HG02678 (cell line): ENCODE measurements around the gene MRPL20.
A peak's percentile ranks its signal among the peaks of the same experiment; 100 is the strongest.
"Not testable (repeated sequence)": the region's sequence is repeated elsewhere in the genome, so short reads cannot be mapped to it uniquely, and the experiment has no call there.

Experiments
- ATAC-seq: cut with Tn5 transposase; IDR thresholded peaks from one replicate; pipeline ENCODE4 v1.9.1; 2021; ENCODE audit warnings: mild to moderate bottlenecking, moderate library complexity; ENCODE audit not compliant: unreplicated experiment

Gene MRPL20

DNA sequence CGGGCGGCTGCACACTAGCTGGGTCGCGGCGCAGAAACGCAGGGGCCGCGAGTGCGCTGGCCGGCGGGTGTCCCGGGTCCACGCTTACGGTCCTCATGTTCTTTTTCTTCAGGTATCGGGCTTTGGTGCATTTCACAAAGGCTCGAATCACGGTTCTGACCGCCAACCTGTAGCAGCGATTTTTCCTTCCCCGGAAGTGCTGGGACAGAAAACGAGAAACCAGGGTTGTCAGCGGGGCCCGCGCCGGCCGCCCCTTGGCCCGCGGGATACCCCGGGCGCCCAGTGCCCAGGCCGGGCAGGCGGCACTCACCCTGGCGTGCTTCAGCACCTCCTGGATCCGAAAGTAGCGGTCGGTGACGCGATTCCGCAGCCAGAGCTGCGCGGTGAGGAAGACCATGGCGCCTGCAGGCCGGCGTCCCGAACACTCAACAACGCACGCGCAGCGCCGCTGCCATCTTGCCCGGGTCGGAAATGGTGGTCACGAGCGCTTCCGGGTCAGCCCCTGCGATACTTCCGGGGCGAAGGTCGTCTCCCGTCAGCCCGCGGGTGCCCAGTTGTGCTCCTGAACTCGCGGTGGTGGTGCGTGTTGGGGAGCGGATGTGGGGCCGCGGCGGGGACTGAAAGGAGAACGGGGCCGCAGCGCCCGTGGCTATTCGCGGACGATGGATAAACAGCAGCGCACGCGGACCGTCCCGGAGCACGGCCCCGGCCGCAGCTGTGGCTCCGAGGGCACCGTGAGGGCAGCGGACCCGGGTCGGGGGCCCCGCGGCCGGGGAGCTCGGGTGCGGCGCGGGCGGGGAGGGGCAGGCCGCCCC lies at the start of gene MRPL20:
TSS of gene MRPL20 (minus strand) at position 473 of the 815 bp plus-strand sequence. CDS start at position 397, 76 bp downstream.
- peak; percentile 92 for ATAC-seq

DNA sequence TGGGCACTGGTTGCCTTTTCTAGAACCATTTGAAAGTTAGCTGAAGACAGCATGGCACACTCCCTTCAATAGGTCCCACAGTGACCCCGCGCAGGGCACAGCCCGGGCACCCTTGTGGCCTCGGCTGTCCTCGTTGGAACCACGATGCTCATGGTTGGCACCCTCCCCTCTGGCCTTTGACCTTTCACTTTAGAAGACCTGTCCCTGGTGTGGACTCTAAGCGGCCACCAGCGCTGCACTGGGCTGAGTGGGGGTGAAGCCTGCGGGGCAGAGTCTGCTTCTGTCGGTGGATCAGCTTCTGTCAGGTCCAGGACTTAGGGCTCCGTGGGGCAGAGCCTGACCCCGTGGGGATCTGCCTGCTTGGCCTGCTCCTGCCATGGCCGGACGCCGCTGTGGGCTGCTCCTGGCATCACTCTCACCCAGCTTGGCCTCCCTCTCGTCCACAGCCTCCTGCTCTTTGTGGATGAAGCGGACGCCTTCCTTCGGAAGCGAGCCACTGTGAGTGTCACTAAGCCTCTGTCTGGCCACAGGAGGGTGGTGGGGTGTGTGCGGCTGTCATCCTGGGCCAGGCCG lies 49.7 kb upstream of the MRPL20 start:
- ATAC-seq: not testable (repeated sequence)

DNA sequence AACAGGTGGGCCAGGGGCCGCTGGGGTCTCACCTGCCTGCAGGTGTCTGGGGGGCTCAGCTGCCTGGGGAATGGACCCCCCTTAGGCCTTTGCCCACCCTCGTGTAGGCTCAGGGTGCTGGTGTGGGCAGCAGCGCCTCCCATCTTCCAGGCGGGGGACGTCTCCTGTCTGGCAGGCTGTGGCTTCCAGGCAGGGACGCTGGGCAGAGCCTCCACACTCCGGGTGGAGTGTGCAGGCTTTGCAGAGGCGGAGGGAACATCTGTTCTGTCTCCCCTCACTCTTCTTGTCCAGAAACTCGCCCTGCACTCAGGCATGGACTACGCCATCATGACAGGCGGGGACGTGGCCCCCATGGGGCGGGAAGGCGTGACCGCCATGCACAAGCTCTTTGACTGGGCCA lies 48.8 kb upstream of the MRPL20 start:
- ATAC-seq: not testable (repeated sequence)

DNA sequence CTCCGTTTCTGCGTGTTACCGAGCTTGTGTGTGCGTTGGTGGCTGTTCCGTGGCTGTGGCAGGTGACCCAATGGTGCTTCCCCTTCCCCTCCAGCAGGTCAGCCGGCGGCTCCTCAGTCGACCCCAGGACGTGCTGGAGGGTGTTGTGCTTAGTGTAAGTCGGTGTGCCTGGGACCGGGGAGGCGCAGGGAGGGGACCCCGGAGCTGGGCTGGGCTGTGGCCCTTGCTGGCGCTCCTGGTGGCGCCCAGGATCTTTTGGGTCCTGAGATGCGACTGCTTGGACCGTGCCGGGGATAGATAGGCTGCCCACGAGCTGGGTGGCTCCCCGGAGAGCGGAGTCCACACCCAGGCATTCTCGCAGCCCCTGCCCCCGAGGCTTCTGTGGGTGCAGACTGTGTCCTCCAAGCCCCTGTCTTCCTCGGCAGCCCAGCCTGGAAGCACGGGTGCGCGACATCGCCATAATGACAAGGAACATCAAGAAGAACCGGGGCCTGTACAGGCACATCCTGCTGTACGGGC lies 48.3 kb upstream of the MRPL20 start:
- ATAC-seq: no peak

GRCh38 chr1:1454286-1455056 lies 47.4 kb upstream of the MRPL20 start:
- not testable (repeated sequence) for ATAC-seq

DNA sequence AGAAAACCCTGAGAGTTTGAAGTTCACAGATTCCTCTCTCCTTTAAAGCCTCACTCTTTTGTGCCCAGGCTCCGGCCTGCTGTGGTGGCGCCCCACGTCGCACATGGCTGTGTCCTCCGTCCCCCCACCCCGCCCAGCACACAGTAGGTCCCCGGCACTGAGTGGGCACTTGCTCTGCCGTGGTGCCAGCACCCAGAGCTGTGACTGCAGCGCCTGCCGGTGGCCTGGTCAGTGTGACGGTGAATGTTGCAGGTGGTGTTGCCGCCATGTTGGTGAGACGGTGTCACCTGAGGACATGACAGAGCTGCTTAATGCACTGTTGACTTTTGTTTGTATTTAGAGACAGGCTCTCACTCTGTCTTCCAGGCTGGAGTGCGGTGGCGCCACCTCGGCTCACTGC lies 45.8 kb upstream of the MRPL20 start:
- ATAC-seq: no peak

DNA sequence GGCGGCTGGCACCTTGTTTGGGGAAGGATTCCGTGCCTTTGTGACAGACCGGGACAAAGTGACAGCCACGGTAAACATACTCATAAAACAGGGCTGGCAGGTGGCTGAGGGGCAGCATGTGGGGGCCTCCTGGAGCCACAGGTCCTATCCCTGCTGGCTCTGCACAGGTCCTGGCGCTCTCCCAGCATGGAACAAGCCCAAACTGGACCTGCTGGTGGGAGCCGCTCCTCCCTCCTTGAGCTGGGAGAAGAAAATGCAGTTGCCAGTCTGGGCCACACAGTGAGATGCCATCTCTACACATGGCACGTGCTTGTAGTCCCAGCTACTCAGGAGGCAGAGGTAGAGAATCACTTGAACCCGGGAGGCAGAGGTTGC lies 45.3 kb upstream of the MRPL20 start:
- not testable (repeated sequence) for ATAC-seq

DNA sequence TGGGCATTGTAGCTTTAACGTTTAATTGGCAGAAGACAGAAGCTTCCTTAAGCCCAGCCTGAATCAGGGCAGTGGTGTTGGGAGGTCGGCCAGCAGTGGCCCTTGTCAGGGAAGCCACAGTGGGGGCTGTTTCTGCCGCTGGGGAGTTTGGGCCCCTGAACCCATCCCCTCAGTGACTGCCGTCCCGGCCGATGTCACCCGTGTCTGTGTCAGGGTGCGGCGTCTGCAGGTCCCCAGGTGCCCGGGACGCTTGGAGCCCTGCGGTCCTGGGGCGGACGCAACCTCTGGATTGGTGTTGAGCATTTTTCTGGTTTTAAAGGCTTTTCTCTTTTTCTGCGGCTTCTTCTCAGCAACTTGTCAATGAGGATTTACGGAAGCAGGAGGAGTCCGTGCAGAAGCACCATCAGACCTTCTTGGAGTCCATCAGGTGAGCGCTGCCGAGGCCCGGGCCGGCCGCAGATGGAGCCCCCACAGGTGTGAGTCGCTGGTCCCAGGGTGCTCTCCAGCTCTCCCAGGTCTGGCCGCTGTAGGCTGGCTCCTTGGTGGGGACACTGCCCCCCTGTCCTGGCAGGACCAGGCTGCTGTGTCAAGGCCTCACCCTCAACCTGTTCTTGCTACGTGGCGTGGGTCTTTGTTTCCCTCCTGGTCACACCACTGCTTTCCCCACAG lies 44.7 kb upstream of the MRPL20 start:
- ATAC-seq: no peak

GRCh38 chr1:1450616-1451015 lies 43.5 kb upstream of the MRPL20 start:
- ATAC-seq: not testable (repeated sequence)

- ATAC-seq: no peak
These were observed 42.1 kb upstream of the MRPL20 start, which contains the start of gene ATAD3C for GRCh38 chr1:1449099-1449739. TSS of gene ATAD3C (plus strand) at chr1:1449689. CDS start at chr1:1450684, 995 bp downstream.

DNA sequence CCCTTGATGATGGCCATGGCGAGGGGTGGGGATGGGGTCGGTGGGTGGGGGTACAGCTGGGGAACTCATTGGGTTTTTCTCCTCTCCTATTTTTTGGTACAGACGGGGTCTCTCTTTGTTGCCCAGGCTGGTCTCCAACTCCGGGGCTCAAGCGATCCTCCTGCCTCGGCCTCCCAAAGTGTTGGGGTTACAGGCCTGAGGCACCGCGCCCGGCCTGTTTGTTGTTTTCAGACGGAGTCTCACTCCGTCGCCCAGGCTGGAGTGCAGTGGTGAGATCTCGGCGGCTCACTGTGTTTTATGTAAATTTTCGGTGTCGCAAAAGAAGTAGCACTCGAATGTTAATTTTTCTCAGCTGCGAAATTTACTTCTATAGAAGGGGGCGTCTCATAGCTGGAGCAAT lies 39.5 kb upstream of the MRPL20 start:
- ATAC-seq: not testable (repeated sequence)

DNA sequence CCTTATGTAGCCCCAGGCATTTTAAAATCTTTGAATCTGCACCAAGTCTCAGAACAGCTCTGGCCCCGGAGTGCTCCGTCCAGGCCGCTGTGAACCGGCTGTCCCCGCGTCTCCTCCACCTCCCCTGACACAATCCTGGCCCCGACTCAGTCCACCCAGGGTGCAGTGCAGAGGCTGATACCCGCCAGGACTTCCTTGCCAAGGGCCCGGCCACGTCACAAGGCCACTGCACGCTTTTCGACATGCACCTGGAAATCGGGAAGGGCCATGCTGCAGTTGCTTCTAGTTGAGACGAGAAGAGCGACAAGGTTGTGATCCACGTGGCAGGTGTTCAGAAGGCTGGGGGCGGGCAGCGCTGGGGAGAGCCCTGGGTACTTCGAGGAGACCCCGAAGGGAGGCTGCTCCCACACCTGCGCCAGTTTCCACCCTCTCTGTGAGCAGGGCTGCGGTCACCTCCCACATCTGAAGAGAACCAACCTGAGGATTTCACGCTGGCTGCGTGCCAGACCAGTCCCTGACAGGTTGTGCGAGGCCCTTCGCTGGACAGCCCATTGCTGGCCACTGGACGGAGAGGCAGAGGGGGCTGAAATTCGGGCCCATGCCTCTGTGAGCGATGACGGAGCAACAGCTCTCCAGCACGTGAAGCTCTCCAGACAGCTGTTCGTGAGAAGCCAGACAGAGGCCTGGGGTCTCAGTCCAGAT lies 35.1 kb upstream of the MRPL20 start:
- ATAC-seq: no peak

GRCh38 chr1:1441002-1441888 lies 34.2 kb upstream of the MRPL20 start:
- no peak for ATAC-seq

- no peak for ATAC-seq
These were observed 33.3 kb upstream of the MRPL20 start for GRCh38 chr1:1440262-1441001.

DNA sequence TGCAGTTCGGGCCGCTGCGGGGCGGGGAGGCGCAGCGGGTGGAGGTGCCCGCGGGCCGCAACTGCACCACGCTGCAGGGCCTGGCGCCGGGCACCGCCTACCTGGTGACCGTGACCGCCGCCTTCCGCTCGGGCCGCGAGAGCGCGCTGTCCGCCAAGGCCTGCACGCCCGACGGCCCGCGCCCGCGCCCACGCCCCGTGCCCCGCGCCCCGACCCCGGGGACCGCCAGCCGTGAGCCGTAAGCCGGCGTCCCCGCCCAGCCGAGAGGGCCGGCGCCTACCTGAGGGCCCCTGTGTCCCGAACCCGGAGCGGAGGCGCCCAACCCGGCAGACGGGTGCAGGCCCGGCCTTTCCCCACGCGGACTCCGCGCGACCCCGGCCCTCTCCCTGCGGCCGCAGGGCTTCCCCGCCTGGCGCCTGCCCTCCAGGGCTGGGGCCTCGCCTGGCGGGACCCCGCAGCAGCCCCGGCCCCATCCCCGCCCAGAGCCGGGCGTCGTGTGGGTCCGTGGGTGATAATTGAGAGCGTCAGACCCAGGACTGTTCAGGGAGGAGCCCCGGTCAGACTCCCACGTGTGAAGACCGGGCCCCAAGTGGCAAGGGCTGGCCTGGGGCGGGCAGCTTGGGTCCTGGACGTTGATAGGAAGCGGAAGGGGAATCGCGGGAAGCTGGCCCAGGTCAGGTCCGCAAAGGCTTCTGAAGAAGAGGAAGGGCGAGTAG lies 32.6 kb upstream of the MRPL20 start:
- no peak for ATAC-seq

DNA sequence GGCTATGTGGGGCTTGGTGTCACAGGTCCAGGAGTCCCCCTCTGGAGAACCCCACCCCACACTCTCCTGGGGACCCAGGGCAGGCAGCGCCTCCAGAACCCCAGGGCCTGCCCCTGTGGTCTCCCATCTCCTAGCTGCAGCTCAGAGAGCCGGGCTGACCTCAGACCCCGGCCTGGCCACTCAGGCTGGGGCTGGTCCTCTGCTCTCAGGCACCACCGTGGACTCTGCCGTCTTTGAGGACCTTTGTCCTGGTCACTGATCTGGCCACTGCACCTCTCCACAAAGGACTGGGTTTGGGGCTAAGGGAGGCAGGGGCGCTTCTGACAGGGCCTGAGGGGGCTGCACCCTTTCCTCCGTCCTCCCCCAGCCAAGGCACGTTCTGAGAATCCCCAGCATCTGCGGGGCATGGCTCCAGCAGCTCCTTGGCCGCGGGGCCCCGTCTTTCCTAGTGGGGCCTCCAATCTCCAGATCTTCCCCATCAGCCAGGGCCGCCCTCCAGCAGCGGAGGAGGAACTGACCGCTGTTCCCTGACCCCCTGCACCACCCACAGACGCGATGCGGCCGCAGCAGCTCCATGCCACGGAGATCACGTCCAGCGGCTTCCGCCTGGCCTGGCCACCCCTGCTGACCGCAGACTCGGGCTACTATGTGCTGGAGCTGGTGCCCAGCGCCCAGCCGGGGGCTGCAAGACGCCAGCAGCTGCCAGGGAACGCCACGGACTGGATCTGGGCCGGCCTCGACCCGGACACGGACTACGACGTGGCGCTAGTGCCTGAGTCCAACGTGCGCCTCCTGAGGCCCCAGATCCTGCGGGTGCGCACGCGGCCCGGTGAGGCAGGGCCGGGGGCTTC lies 31.7 kb upstream of the MRPL20 start:
- ATAC-seq: no peak
